ENCODE data around the gene ERC2.
"Not testable (repeated sequence)": the region's sequence is repeated elsewhere in the genome, so short reads cannot be mapped to it uniquely, and the experiment has no call there.

The ERC2 gene

DNA sequence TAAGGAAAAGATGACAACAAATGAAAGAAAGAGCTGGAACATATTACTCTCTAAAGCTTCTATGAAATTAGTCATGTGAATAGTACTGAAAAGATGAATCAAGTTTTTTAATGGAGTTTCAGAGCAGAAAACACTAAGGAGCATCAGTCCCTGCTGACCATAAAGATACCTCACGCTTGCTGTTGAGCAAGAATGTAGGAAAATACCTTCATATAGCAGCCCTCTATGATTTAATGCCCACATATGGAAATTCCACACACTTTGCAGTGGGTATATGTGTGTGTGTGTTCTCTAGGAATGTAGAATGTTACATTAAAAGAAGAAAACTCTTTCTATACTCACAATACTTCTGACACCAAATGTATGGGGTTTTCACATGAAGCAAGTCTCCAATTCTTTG is 355.0 kb downstream of the ERC2 start:
- DNase-seq = no peak

DNA sequence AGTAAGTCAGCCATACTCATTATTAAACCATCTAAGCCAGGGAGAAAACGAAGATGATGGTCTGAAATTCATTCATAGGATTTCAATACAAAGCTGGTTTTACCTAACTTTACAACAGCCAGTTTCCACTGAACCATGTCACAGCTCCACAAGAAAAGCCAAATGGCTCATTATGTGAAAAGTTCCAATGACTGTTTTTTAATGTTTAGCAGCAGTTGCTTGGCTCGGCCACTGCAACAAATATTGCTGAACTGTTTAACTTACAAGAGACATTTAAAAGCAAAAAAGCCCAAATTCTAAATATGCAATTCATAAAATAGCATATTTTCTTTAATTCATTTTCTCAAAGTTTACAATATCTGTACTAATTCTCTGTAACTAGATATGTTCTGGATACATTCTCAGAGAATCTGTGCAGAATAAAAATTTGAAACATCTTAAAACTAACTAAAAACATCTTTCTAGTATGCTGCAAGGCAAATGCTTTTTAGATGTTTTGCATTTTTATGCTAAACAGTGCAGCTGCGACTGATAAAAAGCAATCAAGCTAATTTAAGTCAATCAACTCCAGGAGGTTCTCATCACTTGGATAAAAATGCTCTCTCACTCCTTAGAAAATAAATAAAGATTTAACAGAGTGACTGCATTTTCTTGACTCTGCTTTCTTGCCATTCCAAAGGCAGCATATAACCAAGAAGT is 356.5 kb downstream of the ERC2 start:
- no peak for DNase-seq

DNA sequence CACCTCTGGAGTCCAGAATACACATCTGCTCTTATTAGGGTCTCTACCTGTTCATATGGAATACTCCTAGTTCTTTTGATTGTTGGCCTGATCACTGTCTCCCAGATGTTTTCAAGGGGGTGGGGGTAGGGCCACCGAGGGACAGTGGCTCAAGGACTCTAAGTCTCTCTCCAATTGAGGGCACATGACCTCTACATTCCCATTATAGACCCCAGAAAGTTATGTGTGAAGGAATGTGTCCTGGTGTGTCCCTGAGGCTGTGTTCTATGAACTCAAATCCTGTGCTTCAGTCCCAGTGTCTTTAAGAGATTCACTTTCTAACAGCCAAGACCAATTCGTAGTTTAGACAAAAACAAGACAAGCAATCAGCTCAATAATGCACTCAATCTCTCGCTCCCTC is 357.4 kb downstream of the ERC2 start:
- DNase-seq = no peak

DNA sequence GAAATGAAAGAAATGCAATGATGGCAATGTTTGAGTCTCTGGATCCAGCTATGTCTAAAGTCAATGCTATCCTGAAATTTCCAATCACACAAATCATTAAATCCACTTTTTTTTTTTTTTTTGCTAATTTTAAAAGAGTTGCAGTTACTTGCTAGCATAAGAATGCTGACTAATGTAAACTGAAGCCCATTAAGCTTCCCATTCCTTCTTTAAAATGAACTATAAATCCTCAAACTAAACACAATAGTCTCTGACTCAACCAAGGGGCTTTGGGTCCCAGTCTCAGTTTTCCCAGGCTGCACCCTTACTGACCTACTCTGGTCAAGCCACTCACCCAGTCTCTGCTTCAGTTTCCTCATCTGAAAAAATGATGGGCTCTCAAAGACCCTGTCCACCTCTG is 361.1 kb downstream of the ERC2 start:
- DNase-seq = no peak

GRCh38 chr3:56102032-56102431 is 366.2 kb downstream of the ERC2 start:
- no peak for DNase-seq

DNA sequence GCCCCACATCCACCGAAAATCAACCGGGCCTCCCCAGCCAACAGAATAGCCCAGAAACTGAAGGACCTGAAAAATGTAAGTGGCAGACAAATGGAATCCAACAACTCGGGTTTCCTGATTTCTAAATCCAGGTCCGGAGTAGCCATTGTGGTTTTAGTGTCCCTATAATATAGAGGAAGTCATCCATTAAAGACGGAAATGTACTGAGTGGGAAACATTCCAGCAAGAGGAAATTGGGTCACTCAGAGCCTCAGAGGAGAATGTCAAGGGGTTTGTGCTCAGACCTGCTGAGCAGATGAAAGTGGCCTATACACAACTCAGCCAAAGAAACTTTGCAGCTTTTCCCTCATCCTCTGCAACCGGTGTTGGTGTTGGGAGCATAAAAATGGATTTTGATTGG is 366.7 kb downstream of the ERC2 start:
- no peak for DNase-seq

- DNase-seq = no peak
Observed at GRCh38 chr3:56096999-56097398, 371.3 kb downstream of the ERC2 start.

GRCh38 chr3:56094170-56094569 is 374.1 kb downstream of the ERC2 start:
- DNase-seq = no peak

- no peak for DNase-seq
Observed at GRCh38 chr3:56089739-56090138, 378.5 kb downstream of the ERC2 start.

DNA sequence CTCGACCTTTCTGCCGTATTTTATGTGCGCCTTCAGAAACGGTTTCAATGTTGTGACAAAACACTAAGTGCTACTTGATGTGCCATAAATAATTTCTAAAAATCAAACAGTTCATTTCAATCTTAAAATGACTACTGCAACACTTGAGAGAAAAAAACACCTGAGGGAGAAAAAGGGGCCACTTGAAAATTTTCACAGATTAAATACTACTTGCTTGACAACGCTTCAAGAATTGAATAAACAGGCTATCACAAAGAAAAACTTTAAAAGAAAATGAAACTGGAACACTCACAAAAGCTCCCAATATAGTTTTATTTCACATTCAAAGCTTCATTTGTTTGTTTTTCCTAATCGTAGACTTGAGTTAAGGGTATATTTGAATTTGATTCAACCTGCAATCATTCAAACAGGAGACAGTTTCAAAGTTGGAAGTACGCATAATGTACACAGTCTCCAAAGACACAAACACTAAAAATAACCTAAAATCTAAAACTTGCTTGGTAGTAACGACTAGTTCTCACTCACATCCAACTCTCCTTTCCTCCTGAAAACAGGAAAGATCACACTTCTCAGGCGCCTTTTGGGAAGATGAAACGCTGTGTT is 380.7 kb downstream of the ERC2 start:
- no peak for DNase-seq

- no peak for DNase-seq
Observed at GRCh38 chr3:56086355-56086754, 381.9 kb downstream of the ERC2 start.

DNA sequence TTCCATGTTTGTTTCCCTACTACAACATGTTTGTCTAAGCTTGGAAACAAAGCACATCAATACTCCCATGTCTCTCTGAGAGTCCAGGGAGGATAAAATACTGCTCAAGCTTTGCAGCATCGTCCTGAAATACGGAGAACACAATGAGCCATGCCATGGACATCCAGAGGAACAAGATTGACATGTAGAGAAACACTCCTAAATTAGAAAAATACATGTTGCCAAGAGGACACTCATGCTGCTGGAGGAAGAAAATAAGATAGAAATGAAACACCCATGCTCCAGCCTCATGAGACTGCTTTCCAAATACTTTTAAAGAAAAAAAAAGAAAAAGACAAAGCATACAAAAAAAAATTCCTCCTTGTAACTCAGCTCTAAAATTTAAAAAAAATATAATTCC is 387.0 kb downstream of the ERC2 start:
- no peak for DNase-seq

DNA sequence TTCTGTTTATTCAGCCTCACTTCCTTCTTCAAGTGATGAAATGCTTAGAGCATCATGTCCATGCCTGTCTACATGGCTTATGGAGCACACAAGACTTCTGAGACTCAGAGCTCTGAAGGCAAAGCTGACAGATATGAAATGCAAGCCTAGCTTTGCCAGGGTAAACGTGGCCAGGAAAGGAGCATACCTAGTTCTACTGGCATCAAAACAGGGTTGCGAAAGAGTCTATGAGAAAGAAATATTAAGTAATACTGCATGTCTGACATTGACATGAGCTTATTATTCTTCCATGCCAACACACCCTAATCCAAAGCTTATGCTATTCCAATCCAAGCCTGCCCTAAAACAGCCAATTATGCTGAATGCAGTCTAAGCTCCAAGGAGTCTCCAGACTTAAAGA is 391.5 kb downstream of the ERC2 start:
- DNase-seq = no peak

DNA sequence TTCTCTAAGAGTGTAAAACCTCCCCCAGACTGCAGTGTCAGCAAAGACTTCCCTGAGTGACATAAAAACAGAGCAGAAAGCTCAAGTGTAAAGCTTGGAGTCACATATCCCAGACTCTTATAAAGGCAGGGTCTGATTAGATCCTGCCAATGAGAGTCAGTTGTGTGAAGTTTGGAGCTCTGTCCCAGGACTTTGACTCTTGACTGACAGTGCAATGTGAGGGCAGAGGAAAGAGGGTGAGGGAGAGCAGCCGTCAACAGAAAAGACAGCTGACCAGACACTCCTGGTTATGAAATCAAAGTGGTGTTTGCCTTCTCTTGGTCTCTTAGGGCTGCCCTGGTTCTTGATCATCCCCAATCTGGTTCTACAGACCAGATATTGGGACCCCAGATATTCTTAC is 393.2 kb downstream of the ERC2 start:
- no peak for DNase-seq

DNA sequence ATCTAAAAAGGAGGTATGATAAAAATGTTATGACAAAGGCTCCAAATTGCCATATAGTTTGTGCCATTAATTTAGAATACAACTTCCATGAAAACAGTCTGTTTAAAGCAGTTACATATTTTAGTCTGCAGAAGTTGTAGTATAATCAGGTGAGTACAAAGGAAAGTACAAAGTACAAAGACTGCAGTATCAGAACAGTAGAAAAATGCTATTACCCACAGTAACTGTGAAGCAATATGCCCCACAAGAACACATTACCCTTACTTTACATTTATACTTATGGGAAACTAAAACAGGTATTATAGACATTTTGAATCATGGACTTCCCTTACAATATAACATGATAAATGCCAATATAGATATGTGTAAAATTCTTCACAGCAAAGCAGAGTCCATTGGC is 398.5 kb downstream of the ERC2 start:
- DNase-seq = no peak

DNA sequence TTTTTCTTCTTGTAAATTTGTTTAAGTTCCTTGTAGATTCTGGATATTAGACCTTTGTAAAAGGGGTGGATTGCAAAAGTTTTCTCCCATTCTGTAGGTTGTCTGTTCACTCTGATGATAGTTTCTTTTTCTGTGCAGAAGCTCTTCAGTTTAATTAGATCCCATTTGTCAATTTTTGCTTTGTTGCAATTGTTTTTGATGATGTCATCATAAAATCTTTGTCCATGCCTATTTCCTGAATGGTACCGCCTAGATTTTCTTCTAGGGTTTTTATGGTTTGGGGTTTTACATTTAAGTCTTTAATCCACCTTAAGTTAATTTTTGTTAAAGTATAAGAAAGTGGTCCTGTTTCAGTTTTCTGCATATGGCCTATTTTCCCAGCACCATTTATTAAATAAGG is 401.9 kb downstream of the ERC2 start:
- DNase-seq = not testable (repeated sequence)

DNA sequence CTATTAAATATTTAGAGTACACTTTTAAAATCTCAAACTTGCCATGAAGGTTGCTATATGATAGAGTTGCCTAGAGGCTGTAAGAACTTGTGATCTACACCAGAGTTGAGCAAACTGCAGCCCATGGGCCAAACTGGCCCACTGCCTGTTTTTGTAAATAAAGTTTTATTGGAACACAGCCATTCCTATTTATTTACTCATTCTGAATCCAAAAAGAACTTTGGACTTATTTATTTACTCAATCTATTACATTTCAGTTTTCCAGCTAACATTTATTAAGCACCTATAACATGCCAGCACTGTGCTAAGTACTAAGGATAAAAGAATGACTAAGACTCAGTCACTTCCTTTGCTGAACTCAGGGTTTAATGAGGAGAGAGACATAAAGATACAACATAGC is 403.6 kb downstream of the ERC2 start:
- DNase-seq = no peak

DNA sequence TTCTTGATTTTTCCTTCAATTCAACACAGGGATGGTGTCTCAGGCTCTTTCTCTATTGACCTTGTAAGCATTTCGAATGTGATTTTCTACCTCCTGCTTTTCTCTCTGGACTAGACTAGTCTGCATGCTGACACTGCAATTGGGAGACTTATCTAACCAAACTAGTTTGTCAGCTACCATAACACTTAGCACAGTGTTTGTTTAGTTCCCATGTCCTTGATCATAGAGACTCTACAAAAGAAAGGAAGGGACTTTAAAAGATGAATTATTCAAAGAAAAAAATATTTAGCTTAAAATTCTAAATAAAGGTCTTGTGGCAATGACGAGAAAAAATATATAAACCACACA is 407.0 kb downstream of the ERC2 start:
- DNase-seq = no peak

GRCh38 chr3:56060521-56061278 is 407.6 kb downstream of the ERC2 start:
- no peak for DNase-seq

DNA sequence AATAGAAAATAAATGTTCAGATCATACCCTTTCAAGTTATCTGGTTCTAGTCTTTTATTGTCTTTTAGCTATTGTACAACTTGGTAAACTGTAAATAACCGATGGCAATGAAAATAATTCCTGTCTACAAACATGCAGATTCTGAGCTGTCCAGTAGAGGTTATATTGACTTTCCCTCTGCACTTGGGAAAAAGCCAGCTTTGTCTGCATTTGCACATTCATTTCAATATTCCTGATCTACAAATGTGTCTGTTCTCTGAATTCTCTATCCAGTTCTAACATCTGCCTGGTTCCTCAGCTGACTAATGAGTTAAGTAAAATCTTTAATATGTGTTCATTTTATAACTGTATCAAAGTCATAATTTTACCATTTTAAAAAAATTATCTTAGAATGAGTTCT is 408.5 kb downstream of the ERC2 start:
- no peak for DNase-seq

- DNase-seq = no peak
Observed at GRCh38 chr3:56055951-56056350, 412.3 kb downstream of the ERC2 start.

- peak; percentile 68 for DNase-seq
Observed at GRCh38 chr3:56055546-56055945, 412.7 kb downstream of the ERC2 start.

DNA sequence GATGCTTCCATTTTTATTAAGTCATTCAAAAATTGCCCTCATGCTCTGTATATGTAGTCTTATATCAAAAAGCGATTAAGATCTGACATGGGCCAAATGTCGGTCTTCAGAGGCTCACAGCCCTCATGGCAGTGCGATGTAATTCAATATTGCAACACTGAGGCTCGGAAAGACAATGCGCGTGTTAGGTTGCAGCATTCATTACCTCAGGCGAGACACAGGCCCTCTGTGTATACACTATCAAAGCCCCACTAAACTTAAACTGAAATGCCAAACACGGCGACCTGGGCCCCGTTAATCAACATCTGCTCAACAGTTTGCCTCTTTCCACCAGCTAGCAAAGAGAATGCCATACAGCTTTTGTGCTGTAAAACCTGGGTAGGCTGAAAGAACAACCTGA is 413.4 kb downstream of the ERC2 start:
- no peak for DNase-seq

DNA sequence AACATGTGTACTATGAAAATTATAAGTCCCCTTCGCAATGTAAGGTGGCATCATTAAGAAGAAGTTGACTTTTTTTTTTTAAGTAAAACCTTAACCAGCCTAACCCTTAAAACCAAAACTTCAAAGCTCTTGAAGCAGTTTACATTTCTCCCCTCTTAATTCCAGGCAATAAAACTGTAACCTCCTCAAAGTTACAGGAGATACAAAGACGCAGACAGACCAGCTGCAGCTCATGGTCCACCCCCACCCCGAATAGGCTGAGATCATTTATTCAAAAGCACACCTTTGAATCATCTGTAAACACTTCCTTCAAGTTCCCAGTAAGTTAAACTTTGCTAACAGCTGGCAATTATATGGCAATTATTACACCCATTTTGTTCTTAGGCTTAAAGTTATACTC is 414.5 kb downstream of the ERC2 start:
- DNase-seq = no peak

DNA sequence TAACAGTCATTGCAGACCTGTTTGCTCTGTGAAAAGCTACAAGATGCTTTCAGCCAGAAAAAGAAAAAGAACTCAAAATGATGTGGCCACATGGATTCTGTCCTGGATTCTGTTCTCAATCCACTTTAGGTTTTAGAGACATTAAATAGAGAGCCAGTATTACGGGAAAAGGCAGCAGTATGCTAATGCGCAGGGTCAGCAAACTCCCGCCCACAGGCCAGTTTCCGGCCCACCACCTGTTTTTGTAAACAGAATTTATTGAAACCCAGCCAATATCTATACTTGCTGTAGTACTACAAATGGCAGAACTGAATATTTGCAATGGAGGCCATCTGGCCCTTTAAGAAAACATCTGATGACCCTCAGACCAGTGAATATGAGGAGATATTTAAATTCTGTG is 416.1 kb downstream of the ERC2 start:
- no peak for DNase-seq
